ENCODE measurements around the gene IL1RN. TPM values are rescaled to one million over a fixed set of nuclear protein-coding genes. Genes with fewer than 3 reads are reported as not detected.

The IL1RN gene
- total and polyA plus RNA-seq, 2 of the 8 experiments (the other 6 are each of a cell fraction or from before 2014, with no cell fraction given), result not detected

DNA sequence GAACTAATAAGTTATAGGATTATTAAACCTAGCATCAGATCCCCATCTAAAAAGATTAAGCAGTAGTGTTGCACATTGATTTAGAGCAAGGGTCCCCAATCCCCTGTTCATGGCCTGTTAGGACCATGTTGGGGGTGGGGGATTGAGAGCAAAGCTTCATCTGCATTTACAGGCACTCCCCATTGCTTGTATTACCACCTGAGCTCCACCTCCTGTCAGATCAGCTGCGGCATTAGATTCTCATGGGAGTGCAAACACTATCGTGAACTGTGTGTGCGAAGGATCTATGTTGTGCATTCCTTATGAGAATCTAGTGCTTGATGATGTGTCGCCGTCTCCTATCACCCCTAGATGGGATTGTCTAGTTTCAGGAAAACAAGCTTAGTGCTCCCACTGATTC is 27.9 kb downstream of the IL1RN start (continued):
- no peak for TF ChIP-seq CHD7 (IDR thresholded peaks at IDR 0.05; ENCODE audit: insufficient replicate concordance, low read length)
- TF ChIP-seq TEAD4 (IDR thresholded peaks at IDR 0.05; ENCODE audit: low read depth, low read length), result no peak

All from H1 (cell line).